Nephron (organoid): ENCODE results near the gene LRRC28.

ENCODE experiments used
- H3K27ac Mint-ChIP-seq, 3 experiments: 2 replicates each; pipeline ENCODE4 v1.8.0; 2020; ENCODE audit warnings: mixed read lengths in 3 of 3, mild to moderate bottlenecking in 2 of 3, moderate library complexity in 1 of 3
- H3K27me3 Mint-ChIP-seq: 2 replicates; pipeline ENCODE4 v1.8.0; 2021; ENCODE audit warnings: low read depth, mild to moderate bottlenecking, moderate library complexity, mixed read lengths
- H3K36me3 Mint-ChIP-seq: 2 replicates; pipeline ENCODE4 v1.8.0; 2020; ENCODE audit warnings: low read depth, mixed read lengths
- H3K4me1 Mint-ChIP-seq: 2 replicates; pipeline ENCODE4 v1.8.0; 2020; ENCODE audit warnings: mixed read lengths
- H3K4me3 Mint-ChIP-seq, 3 experiments: 2 replicates each; pipeline ENCODE4 v1.8.0; 2020; ENCODE audit warnings: mild to moderate bottlenecking in 3 of 3, mixed read lengths in 3 of 3, moderate library complexity in 2 of 3
- H3K9me3 Mint-ChIP-seq: 2 replicates; pipeline ENCODE4 v1.8.0; 2020; ENCODE audit warnings: mixed read lengths
- CTCF ChIP-seq, 3 experiments: fragments of 200-600 bp; sonication (generic); IDR thresholded peaks; one replicate each; pipeline ENCODE4 v1.5.0; 2021; ENCODE audit warnings: antibody characterized with exemption in 3 of 3; ENCODE audit not compliant: unreplicated experiment in 3 of 3

LRRC28 gene

GRCh38 chr15:99310745-99311144 lies 59.5 kb downstream of the LRRC28 start:
- no peak for TF ChIP-seq CTCF (IDR thresholded peaks at IDR 0.05; ENCODE audit: unreplicated experiment in 3 of 3)
- no peaks in the 10 kb centered on the region for H3K27me3 Mint-ChIP-seq
- peaks cover 31% of the 10 kb centered on the region for H3K36me3 Mint-ChIP-seq
- peaks cover 21% of the 10 kb centered on the region for H3K4me1 Mint-ChIP-seq
- H3K9me3 Mint-ChIP-seq: peaks cover 23% of the 10 kb centered on the region
- H3K4me3 Mint-ChIP-seq: no peak overlapping the region
- no peak overlapping the region for H3K27ac Mint-ChIP-seq

GRCh38 chr15:99312228-99312627 lies 60.9 kb downstream of the LRRC28 start:
- Mint-ChIP-seq H3K9me3 (peaks cover 23% of the 10 kb centered on the region), H3K27me3 (no peaks in the 10 kb centered on the region), H3K36me3 (peaks cover 31% of the 10 kb centered on the region), H3K4me1 (peaks cover 6% of the 10 kb centered on the region), H3K4me3 (no peak overlapping the region), H3K27ac (no peak overlapping the region)
- TF ChIP-seq CTCF (IDR thresholded peaks at IDR 0.05; ENCODE audit: unreplicated experiment in 3 of 3): no peak

- no peak for TF ChIP-seq CTCF (IDR thresholded peaks at IDR 0.05; ENCODE audit: unreplicated experiment in 3 of 3)
- Mint-ChIP-seq H3K4me1 (peaks cover under 1% of the 10 kb centered on the region), H3K4me3 (no peak overlapping the region), H3K27me3 (no peaks in the 10 kb centered on the region), H3K36me3 (peaks cover 31% of the 10 kb centered on the region), H3K27ac (no peak overlapping the region), H3K9me3 (peaks cover 23% of the 10 kb centered on the region)
These were observed 61.5 kb downstream of the LRRC28 start for GRCh38 chr15:99312794-99313193.

- Mint-ChIP-seq H3K9me3 (peaks cover 20% of the 10 kb centered on the region), H3K4me1 (no peaks in the 10 kb centered on the region), H3K36me3 (peaks cover 19% of the 10 kb centered on the region), H3K27ac (no peak overlapping the region), H3K4me3 (no peak overlapping the region), H3K27me3 (no peaks in the 10 kb centered on the region)
- no peak for TF ChIP-seq CTCF (IDR thresholded peaks at IDR 0.05; ENCODE audit: unreplicated experiment in 3 of 3)
These were observed 64.4 kb downstream of the LRRC28 start for GRCh38 chr15:99315636-99316035.

- Mint-ChIP-seq H3K27me3 (no peaks in the 10 kb centered on the region), H3K9me3 (peaks cover 4% of the 10 kb centered on the region)
These were observed 69.3 kb downstream of the LRRC28 start for GRCh38 chr15:99320374-99321215.

More at GRCh38 chr15:99320374-99321215, 69.3 kb downstream of the LRRC28 start:
- no peaks in the 10 kb centered on the region for H3K36me3 Mint-ChIP-seq
- TF ChIP-seq CTCF (IDR thresholded peaks at IDR 0.05; ENCODE audit: unreplicated experiment in 3 of 3): no peak
- no peak overlapping the region for H3K27ac Mint-ChIP-seq
- H3K4me3 Mint-ChIP-seq: no peak overlapping the region
- peaks cover 7% of the 10 kb centered on the region for H3K4me1 Mint-ChIP-seq
